Measurements from ENCODE around the gene STRIT1.

DNA sequence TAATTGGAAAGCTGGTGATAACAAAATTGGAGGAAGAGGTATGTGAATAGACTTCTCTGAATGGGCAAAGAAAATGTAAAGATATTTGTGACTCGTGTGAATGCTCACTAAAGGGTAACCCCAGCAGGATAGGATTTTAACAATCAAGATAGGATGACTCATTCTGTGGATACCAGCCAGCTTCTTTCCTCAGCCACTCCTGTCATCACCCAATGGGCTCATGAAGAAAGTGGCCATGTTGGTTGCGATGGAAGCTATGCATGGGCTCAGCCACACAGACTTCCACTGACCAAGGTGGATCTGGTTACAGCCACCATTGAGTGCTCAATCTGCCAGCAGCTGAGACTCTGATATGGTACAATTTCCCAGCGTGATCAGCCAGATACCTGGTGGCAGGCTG lies 40.9 kb downstream of the STRIT1 start:
- no peak for TF ChIP-seq EP300 (IDR thresholded peaks at IDR 0.05)
- TF ChIP-seq, protein P1, sequence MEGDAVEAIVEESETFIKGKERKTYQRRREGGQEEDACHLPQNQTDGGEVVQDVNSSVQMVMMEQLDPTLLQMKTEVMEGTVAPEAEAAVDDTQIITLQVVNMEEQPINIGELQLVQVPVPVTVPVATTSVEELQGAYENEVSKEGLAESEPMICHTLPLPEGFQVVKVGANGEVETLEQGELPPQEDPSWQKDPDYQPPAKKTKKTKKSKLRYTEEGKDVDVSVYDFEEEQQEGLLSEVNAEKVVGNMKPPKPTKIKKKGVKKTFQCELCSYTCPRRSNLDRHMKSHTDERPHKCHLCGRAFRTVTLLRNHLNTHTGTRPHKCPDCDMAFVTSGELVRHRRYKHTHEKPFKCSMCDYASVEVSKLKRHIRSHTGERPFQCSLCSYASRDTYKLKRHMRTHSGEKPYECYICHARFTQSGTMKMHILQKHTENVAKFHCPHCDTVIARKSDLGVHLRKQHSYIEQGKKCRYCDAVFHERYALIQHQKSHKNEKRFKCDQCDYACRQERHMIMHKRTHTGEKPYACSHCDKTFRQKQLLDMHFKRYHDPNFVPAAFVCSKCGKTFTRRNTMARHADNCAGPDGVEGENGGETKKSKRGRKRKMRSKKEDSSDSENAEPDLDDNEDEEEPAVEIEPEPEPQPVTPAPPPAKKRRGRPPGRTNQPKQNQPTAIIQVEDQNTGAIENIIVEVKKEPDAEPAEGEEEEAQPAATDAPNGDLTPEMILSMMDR (IDR thresholded peaks at IDR 0.05), result no peak

All from ovary (tissue), 3 donors.